SK-MEL-5 (cell line): ENCODE measurements around the gene ARFGAP1. TPM values are rescaled to one million over a fixed set of nuclear protein-coding genes. Genes with fewer than 3 reads are reported as not detected.
"Not testable (repeated sequence)": the region's sequence is repeated elsewhere in the genome, so short reads cannot be mapped to it uniquely, and the experiment has no call there.

Experiments used
- DNase-seq: peaks from one replicate; pipeline ENCODE4 v3.0.0-alpha.2; 2016; ENCODE audit warnings: low read depth, low spot score
- in situ Hi-C: cut with HindIII; loops from 2 replicates; pipeline ENCODE4 v1.10.0; 2016; ENCODE audit warnings: low sequenced_read_pairs, high pct_unique_total_duplicates, low pct_unique_long_range_greater_than_20kb
- small RNA-seq, 2 experiments: library from RNA; depleted of rRNA; stranded (forward); fragments of <200 nt; gene quantifications; one replicate each; pipeline ENCODE3, GENCODE V24; 2014
- total RNA-seq: library from RNA; depleted of rRNA; stranded (reverse); fragments of >200 nt; shearing (Covaris generic); gene quantifications from 2 replicates; pipeline ENCODE4 v1.2.3, GENCODE V29; 2014; rRNA removed

ARFGAP1 gene
- total RNA-seq, 1 experiment from 2014 or later = 61.5 TPM

GRCh38 chr20:63329331-63330083, 56.9 kb downstream of the ARFGAP1 start:
- in situ Hi-C loops = no loop called here

GRCh38 chr20:63330084-63330760, 57.6 kb downstream of the ARFGAP1 start:
- no peak for DNase-seq
- in situ Hi-C loops = no loop called here

More at GRCh38 chr20:63329331-63330083, 56.9 kb downstream of the ARFGAP1 start:
- DNase-seq = no peak

- no peak for DNase-seq
- in situ Hi-C loops = no loop called here
These were observed 58.3 kb downstream of the ARFGAP1 start for GRCh38 chr20:63330940-63331339.

- in situ Hi-C loops = no loop called here
- no peak for DNase-seq
These were observed 59.3 kb downstream of the ARFGAP1 start for GRCh38 chr20:63331741-63332400.

GRCh38 chr20:63332488-63333240, 60.1 kb downstream of the ARFGAP1 start:
- in situ Hi-C loops = no loop called here
- no peak for DNase-seq

GRCh38 chr20:63333241-63333836, 60.7 kb downstream of the ARFGAP1 start:
- in situ Hi-C loops = no loop called here
- no peak for DNase-seq

- no peak for DNase-seq
- in situ Hi-C loops = no loop called here
These were observed 61.7 kb downstream of the ARFGAP1 start for GRCh38 chr20:63334356-63334755.

- DNase-seq, in situ Hi-C loops: not testable (repeated sequence)
These were observed 62.4 kb downstream of the ARFGAP1 start for GRCh38 chr20:63335060-63335459.

- in situ Hi-C loops = no loop called here
- no peak for DNase-seq
These were observed 63.1 kb downstream of the ARFGAP1 start for GRCh38 chr20:63335711-63336110.

- no peak for DNase-seq
- in situ Hi-C loops = no loop called here
These were observed 63.7 kb downstream of the ARFGAP1 start for GRCh38 chr20:63336232-63336752.

- in situ Hi-C loops = no loop called here
- DNase-seq = no peak
These were observed 65.3 kb downstream of the ARFGAP1 start for GRCh38 chr20:63337786-63338420.

Small RNAs within 50 kb of the gene (small RNA-seq; reads per million reads assigned to genes)
- gene MIR3196 = 0 to 0.10 reads per million in 2 experiments
- 0.08 to 1.8 reads per million in 2 experiments for gene MIR4326
- gene RNU6-994P = 0 reads per million in 2 experiments

Other genes starting within 250 kb of the ARFGAP1 start
- gene YTHDF1, start 56.7 kb upstream of the ARFGAP1 start, total RNA-seq = 28.7 and 31.8 TPM in 2 replicates
- gene BIRC7, start 36.9 kb upstream of the ARFGAP1 start, total RNA-seq = 7.7 and 12.3 TPM in 2 replicates
- gene NKAIN4, start 18.4 kb upstream of the ARFGAP1 start, total RNA-seq = not detected in 2 replicates
- gene COL20A1, start 20.4 kb downstream of the ARFGAP1 start, total RNA-seq = not detected in 2 replicates
- not detected in 2 replicates for gene CHRNA4, start 88.5 kb downstream of the ARFGAP1 start, total RNA-seq
- gene KCNQ2, start 199.8 kb downstream of the ARFGAP1 start, total RNA-seq = 4.3 and 6.2 TPM in 2 replicates
- gene EEF1A2, start 226.3 kb downstream of the ARFGAP1 start, total RNA-seq = 31.7 and 32.6 TPM in 2 replicates
- 29.6 and 37.5 TPM in 2 replicates for gene PPDPF, start 248.0 kb downstream of the ARFGAP1 start, total RNA-seq